Cardiac fibroblast (primary cell): ENCODE measurements around the gene LIN52.

Experiments used
- DNase-seq, 2 donors: peaks; one replicate each; pipeline versions ENCODE4 v3.0.0 to v3.0.0-alpha.2; 2010; ENCODE audit warnings: low read depth in 2 of 2
- H3K4me3 ChIP-seq, 2 donors: replicated peaks in 1 of 2; 1 replicate in 1 of 2; 2 replicates in 1 of 2; pipeline ENCODE4 v1.5.1; 2011; ENCODE audit warnings: low read depth in 2 of 2, low read length in 2 of 2, mild to moderate bottlenecking in 2 of 2, moderate library complexity in 1 of 2
- TF ChIP-seq, protein P1 (sequence below): IDR thresholded peaks from one replicate; pipeline ENCODE4 v1.5.1; 2011; ENCODE audit warnings: low read depth, mild to moderate bottlenecking, low read length, inconsistent platforms

The LIN52 gene

DNA sequence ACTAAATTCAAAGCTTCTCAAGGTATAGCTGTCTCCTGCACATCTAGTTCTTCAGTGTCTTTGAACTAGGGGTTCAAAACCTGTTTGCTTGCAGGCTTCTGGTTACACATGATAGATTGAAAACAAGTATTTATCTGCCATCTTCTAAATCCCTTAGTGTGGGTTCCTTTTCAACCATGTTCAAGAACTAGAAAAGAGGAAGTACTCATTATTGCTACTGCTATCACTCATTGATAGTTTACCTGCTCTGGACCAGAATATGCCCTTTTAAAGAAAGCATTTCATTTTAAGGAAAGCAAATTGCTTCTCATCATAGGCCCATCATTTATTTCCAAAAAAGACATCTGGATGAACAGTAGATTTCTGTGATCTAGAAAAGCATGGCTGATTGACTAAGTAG is 117.4 kb downstream of the LIN52 start:
- H3K4me3 ChIP-seq: no peak overlapping the region
- TF ChIP-seq, protein P1, sequence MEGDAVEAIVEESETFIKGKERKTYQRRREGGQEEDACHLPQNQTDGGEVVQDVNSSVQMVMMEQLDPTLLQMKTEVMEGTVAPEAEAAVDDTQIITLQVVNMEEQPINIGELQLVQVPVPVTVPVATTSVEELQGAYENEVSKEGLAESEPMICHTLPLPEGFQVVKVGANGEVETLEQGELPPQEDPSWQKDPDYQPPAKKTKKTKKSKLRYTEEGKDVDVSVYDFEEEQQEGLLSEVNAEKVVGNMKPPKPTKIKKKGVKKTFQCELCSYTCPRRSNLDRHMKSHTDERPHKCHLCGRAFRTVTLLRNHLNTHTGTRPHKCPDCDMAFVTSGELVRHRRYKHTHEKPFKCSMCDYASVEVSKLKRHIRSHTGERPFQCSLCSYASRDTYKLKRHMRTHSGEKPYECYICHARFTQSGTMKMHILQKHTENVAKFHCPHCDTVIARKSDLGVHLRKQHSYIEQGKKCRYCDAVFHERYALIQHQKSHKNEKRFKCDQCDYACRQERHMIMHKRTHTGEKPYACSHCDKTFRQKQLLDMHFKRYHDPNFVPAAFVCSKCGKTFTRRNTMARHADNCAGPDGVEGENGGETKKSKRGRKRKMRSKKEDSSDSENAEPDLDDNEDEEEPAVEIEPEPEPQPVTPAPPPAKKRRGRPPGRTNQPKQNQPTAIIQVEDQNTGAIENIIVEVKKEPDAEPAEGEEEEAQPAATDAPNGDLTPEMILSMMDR: no peak
- DNase-seq: no peak

DNA sequence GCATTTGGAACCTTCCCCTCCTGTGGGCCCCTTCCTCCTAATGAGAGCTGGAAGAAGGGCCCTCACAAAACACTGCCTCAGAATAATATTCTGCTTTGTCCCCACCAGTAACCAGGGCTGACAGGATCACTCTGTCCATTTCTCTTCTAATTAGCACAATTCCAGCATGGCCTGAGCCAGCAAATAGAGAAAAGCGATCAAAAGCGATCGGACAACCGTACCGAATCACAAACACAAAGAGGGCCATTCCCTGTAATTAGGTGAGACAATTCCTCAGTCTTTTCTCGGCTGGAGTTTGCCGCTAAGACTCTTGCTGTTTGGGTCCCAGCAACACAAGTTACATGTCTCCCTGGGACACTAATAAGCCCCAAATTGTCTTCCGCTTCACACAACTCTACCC is 118.9 kb downstream of the LIN52 start:
- TF ChIP-seq, protein P1: no peak
- no peak for DNase-seq
- H3K4me3 ChIP-seq: no peak overlapping the region

DNA sequence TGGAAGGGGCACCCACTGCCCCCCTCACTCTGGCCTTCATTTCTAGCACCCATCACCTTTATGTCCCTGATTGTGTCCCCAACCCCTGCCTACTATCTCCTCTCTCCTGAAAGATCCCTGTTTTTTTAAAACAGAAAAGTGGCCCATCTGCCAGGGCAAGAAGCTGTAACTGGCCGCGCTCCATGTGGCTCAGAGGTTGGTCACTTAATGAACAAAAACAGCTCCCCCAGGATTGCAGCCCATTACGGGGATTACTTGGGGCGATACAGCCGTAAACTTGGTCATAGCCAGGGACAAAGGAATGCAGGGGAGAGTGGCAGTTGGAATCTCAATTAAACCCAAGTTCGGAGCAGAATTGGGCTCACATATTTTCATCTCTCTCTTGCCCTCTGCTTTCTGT is 119.7 kb downstream of the LIN52 start:
- no peak overlapping the region for H3K4me3 ChIP-seq
- TF ChIP-seq, protein P1: no peak
- DNase-seq: no peak

DNA sequence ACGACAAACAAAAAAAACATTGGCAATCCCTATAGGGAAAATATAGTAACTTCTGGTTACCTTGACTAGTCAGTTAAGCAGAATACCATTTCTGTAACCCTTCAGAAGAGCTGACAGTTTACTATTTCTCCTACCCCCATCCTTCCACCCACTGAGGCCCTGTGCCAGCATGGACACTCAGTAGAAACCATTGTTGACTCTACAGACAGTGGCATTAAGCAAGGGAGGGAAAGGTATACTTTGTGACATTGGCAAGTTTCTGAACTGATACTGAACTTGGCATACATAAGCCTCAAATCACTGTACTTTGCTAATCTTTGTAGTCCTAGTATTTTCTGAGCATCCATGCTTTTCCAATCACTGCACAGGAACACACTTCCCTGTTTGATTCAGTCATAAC is 121.1 kb downstream of the LIN52 start:
- DNase-seq: no peak

DNA sequence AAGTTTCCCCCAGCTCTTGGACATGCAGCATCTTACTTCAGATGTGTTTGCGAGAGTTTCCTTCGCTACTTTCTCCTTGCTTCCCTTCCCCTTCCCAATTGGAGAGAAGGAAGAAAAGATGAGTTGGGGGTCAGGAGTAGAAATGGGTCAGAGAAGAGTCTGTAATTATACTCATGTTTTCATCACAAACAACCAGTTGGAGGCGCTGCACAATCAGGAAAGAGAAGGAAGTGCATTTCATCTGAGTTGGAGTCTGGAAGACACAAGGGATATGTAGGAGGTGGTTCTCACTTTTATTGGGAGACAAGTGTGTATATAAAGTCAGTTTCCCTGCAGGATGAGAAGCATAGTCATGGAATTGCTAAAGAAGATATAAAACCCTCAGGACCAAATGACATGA is 123.2 kb downstream of the LIN52 start:
- no peak for DNase-seq
- TF ChIP-seq, protein P1: peak; percentile 14
- no peak overlapping the region for H3K4me3 ChIP-seq

More for the DNA sequence above, 121.1 kb downstream of the LIN52 start:
- TF ChIP-seq, protein P1: no peak
- H3K4me3 ChIP-seq: no peak overlapping the region

DNA sequence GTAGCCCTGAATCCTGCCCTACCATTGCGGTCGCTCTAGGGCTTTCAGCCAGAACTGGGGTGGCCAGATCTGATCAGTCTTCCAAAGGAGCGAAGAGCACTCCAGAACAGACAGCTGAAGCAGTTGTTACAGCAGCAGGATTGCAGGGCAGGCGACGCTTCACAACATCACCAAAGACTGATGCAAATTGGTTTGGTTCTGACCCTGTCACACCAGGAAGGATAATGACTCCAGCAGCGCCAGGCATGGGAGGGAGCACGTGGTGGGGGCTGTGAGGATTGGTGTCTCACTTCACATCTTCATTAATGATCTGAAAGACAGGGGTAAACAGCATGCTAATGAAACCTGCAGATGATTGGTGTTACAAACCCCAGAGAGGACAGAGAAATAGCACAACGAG is 123.9 kb downstream of the LIN52 start:
- no peak overlapping the region for H3K4me3 ChIP-seq
- TF ChIP-seq, protein P1: no peak
- DNase-seq: no peak

DNA sequence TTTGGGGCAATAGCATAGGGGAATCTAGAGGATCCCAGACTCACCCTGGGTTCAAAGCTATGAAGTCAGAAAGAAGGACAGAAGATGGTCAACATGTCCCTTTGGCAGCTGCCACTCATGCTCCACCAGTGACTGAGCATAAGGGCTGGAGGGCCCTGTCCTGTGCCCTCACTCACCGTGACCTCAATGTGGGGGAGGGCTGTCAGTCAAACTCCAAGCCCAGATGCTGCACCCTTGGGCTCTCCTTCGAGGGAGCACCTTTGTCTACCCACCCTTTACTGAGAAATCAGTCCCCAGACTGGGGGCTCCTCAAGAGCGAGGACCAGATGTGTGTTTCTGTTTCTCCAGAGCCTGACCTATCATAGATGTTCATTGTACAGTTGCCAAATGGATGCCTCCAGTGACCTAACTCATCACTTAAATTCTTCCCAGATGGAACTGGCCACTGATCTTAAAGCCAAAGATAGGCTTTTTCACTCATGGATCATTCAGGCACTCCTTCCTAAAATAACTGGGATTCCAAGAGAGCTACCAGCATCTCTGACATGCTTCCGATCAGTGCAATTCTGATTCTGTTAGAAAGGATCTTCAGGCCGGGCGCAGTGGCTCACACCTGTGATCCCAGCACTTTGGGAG is 127.3 kb downstream of the LIN52 start:
- DNase-seq: no peak
- no peak overlapping the region for H3K4me3 ChIP-seq
- TF ChIP-seq, protein P1: no peak
